ENCODE results near the gene ADAP1.

ADAP1 gene

DNA sequence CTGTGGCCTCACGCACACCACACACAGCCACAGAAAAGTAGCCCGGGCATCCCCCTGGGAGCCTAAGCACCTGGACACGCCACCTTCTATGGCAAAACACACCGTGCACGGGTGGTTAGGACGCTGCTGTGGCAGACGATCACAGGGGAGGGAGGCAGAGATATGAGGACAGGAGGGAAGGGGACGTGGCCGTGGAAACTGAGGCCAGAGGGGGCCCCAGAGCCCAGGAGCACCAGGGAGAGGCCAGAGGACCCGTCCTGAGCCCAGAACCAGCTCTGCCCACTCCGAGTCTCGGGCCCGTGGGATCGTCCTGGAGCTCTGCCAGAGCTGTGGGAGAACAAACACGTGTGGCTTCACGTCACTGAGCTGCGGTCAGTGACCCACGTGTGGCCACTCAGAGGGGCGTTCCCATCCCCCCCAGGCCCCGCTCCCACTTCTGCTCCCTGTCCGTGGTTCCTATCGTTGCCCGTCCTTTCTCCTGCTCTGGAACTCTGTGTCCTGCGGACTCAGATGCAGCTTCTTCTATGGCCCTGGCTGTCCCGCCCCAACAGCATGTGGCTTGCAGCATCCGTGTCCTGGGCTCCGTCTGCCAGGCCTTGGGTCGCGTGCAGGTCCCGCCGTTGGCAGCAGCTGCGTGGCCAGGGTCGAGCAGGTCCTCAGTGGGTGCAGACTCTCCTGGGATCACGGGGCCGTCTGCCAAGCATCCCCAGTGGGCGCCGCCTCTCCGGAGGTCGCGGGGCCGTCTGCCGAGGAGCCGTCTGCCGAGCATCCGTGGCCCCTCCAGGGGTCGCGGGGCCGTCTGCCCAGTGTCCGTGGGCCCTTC, 47.1 kb downstream of the ADAP1 start:
- no peak for DNase-seq

- no peak for DNase-seq
Observed at GRCh38 chr7:906776-907157, 47.7 kb downstream of the ADAP1 start.

DNA sequence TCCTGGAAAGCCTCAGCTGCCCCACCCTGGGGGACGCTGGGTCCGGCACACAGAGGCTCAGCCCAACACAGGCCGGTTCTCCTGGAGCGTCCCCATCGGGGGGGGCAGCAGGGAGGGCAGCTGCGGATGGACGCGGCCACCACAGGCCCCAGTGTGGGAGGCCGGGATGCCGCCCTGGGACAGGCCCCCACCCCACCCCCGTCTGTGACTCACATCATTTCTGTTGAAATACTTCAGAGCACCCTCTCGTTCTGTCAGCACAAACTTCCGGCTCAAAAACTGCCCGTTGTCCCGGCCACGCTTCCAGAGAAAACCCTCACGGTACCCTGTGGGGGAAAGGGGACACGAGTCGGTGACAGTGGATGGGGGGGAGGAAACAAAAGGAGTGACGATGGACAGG, 49.6 kb downstream of the ADAP1 start:
- no peak for DNase-seq

DNA sequence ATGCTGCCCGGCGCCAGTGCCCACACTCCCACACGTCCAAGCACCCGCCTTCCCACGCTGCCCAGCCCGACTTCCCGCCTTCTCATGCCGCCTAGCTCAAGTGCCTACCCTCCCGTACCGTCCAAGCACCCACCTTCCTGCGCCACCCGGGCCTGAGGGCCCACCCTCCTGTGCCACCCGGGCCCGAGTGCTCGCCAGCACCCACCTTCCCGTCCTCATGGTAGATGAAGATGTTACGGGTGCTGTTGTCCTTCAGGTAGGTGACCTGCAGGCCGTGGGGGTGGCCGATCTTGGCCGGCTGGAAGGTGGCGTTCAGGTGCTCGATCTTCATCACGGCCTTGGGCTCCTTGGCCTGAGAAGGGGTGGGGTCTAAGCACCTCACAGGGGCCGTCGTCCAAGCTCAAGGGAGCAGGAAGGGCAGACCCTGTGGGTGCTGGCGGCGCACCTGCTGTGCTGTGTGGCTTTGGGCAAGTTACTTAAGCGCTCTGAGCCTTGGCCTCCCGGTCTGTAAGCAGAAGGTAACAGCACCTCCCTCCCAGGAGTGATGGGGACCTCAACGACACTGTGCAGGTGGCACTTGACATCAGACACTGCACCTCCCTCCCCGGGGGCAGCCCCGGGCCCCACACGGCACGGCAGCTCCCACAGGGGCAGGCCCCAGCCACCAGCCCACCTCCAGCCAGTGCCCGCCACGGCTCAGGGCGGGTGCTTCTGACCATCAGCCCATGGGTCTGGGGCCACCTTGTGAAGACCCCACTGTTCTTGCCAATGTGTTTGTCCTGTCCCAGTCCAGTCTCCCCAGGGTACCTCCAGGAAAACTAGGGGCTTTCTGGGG, 50.3 kb downstream of the ADAP1 start:
- no peak for DNase-seq

DNA sequence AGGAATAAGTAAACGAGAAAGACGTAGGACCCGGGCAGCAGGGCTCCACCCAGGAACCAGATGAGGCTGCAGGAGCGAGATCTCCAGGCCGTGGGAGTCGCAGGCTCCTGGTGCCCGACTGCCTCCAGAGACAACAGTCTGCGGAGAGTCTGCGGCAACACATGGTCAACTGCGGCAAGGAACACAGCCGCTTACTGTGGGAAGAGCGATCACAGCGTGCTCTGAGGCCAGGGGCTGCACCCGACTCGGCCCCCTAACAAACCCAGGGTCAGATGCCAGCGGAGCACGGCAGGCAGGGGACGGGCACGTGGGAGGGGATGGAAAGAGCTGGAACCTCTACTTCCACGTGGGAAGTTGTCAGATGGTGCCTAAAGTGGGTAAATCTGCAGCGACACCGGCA, 51.5 kb downstream of the ADAP1 start:
- no peak for DNase-seq

- peak; percentile 61 for DNase-seq
Observed at GRCh38 chr7:901388-902154, 52.9 kb downstream of the ADAP1 start.

GRCh38 chr7:901041-901387, 53.5 kb downstream of the ADAP1 start:
- DNase-seq: no peak

GRCh38 chr7:900331-901040, 54.0 kb downstream of the ADAP1 start:
- no peak for DNase-seq

DNA sequence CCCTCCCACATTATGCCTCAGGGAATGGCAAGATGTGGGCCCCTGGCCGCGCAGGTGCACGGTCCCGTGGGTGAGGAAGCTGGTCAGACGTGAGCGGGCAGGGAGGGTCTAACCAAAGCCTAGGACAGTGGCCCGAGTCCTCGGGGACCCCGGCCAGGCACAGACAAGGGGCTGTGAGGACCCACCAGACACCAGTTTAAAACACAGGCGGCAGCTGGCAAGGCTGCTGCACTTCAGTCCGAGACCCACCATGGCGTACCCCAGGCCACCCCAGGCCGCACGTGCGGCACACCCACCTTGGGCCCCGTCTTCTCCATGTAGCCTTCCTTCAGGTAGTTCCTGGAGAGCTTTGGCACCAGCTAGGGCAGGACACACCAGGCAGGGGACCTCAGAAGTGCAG, 54.7 kb downstream of the ADAP1 start:
- DNase-seq: no peak

- DNase-seq: no peak
Observed at GRCh38 chr7:898855-899681, 55.4 kb downstream of the ADAP1 start.

DNA sequence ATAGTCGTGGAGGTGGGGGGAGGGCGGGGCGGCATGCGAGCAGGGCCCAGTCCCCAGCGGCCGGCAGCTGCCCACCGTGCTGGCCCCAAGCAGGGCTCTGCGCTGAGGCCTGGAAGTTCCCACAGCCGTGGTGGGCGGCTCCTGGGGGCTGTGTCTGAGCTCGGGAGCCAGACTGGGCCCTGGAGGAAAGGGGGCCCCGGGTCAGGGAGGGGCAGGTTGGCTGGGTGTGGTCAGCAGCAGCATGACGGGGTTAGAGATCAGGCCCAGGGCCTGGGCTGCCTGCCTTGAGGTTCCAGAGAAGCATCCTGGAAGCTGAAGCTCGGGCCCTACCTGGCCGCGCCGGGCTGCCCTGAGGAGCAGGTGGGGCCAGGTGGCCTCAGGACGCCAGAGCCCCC, 56.0 kb downstream of the ADAP1 start:
- no peak for DNase-seq

GRCh38 chr7:897771-898376, 56.6 kb downstream of the ADAP1 start:
- DNase-seq: no peak

- DNase-seq: no peak
Observed at GRCh38 chr7:897086-897485, 57.4 kb downstream of the ADAP1 start.

DNA sequence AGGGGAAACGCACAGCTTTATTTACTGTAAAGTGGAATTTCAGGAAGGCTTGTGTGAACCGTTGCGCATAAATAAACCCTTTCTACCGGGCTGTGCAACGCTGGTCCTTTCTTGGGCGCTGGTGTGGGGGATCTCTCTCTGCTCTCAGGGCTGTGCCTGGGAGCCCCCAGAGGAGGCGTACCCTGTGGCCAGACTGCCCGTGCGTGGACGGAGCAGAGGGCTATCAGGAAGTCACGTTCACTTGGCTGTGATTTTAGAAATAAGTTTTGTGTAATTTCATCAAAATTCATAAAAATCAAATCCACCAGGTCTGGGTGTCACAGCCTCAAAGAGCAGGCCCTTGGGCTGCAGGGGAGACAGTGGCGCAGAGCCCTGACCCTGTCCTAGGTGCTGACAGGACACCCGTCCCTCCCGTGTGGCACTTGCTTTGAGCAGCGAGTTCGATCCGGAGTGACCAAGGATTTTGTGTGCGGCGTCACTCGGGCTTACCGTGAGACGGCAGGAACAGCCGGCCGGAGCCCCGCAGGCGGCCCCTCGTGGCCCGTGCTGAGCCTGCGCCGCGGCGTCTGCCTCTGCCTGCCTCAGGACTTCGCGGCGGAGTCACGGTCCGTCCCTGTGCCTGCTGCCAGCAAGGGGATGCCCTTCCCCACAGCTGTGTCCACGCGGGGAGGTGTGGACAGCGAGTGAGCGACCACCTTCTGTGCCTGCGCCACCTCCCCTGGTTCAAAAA, 58.0 kb downstream of the ADAP1 start:
- DNase-seq: no peak

- no peak for DNase-seq
Observed at GRCh38 chr7:895451-896052, 58.9 kb downstream of the ADAP1 start.

DNA sequence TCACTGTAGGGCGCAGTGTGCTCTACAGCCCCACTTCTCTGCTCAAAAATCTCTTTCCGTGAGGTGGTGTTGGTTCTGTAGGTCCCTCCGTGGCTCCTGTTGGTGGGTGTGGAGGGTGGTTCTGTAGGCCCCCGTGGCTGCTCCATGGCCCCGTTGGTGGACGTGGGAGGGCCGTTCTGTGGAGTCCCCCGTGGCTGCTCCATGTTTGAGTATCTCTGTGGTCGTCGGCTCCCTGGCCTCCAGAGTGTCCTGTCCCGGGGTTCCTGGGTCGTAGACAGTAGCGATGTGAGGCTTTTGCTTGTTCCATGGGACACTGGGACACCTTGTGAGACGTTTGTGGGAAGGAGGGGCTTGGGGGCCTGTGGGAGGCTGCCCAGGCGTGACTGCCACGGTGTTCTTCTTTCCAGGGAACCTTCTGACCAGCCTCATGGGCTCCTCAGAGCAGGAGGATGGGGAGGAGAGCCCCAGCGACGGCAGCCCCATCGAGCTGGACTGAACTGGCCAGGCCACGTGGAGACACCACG, 59.5 kb downstream of the ADAP1 start:
- no peak for DNase-seq

- DNase-seq: no peak
Observed at GRCh38 chr7:894164-894867, 60.2 kb downstream of the ADAP1 start.

- no peak for DNase-seq
Observed at GRCh38 chr7:893686-894085, 60.8 kb downstream of the ADAP1 start.
